GM15510 (cell line): ENCODE results near the gene MSMO1.

Experiments
- POLR2A ChIP-seq: IDR thresholded peaks from 3 replicates; pipeline ENCODE4 v1.6.1; 2011; ENCODE audit warnings: borderline replicate concordance; ENCODE audit not compliant: insufficient read length; ENCODE audit errors: extremely low read depth

Gene MSMO1

GRCh38 chr4:165345666-165346417, 18.4 kb downstream of the MSMO1 start:
- TF ChIP-seq POLR2A = no peak

GRCh38 chr4:165347647-165348569, 20.4 kb downstream of the MSMO1 start:
- no peak for TF ChIP-seq POLR2A

GRCh38 chr4:165351359-165352130, 24.1 kb downstream of the MSMO1 start:
- no peak for TF ChIP-seq POLR2A

- TF ChIP-seq POLR2A = no peak
Measured at GRCh38 chr4:165355900-165356300, 28.4 kb downstream of the MSMO1 start.

GRCh38 chr4:165359506-165359905, 32.0 kb downstream of the MSMO1 start:
- no peak for TF ChIP-seq POLR2A

- no peak for TF ChIP-seq POLR2A
Measured at GRCh38 chr4:165360041-165360695, 32.7 kb downstream of the MSMO1 start.

- no peak for TF ChIP-seq POLR2A
Measured at GRCh38 chr4:165360985-165361670, 33.7 kb downstream of the MSMO1 start.

GRCh38 chr4:165361810-165362209, 34.3 kb downstream of the MSMO1 start:
- TF ChIP-seq POLR2A = no peak

- no peak for TF ChIP-seq POLR2A
Measured at GRCh38 chr4:165364452-165365080, 37.1 kb downstream of the MSMO1 start.

- no peak for TF ChIP-seq POLR2A
Measured at GRCh38 chr4:165367040-165367439, 39.6 kb downstream of the MSMO1 start.

GRCh38 chr4:165368114-165368513, 40.6 kb downstream of the MSMO1 start:
- no peak for TF ChIP-seq POLR2A

GRCh38 chr4:165368567-165368966, 41.1 kb downstream of the MSMO1 start:
- no peak for TF ChIP-seq POLR2A

- TF ChIP-seq POLR2A = no peak
Measured at GRCh38 chr4:165369522-165369921, 42.1 kb downstream of the MSMO1 start.
